K562 (cell line): ENCODE measurements around the gene RPLP2. TPM values are rescaled to one million over a fixed set of nuclear protein-coding genes. Genes with fewer than 3 reads are reported as not detected.

Source experiments
- CHD2 ChIP-seq: IDR thresholded peaks from 2 replicates; pipeline ENCODE4 v1.6.1; 2011; ENCODE audit warnings: low read depth, low read length
- IFI16 ChIP-seq: fragments of 250-450 bp; sonication (Bioruptor Pico); IDR thresholded peaks from 2 replicates; pipeline ENCODE4 v2.1.2; 2022; ENCODE audit warnings: mild to moderate bottlenecking, inconsistent platforms
- KDM1A ChIP-seq, 2 experiments: fragments of 450-650 bp; IDR thresholded peaks; 2 replicates each; pipeline ENCODE4 v1.6.1; 2016; ENCODE audit warnings: mild to moderate bottlenecking in 2 of 2
- MYNN ChIP-seq, 2 experiments: sonication (generic); formaldehyde crosslinking in 1 of 2; IDR thresholded peaks; 2 replicates each; pipeline versions ENCODE4 v1.5.0 to v1.6.1; 2016 to 2020; ENCODE audit warnings: antibody characterized with exemption in 1 of 2, missing genetic modification reagents in 1 of 2
- NUFIP1 ChIP-seq: fragments of 450-650 bp; IDR thresholded peaks from 2 replicates; pipeline ENCODE4 v1.6.1; 2018; ENCODE audit not compliant: partially characterized antibody
- POLR2AphosphoS2 ChIP-seq: IDR thresholded peaks from 2 replicates; pipeline ENCODE4 v1.6.1; 2012; ENCODE audit warnings: low read length, improper control_type of control experiment
- POLR2B ChIP-seq: fragments of 450-650 bp; IDR thresholded peaks from 2 replicates; pipeline ENCODE4 v1.6.1; 2018; ENCODE audit warnings: low read depth; ENCODE audit not compliant: partially characterized antibody
- RBFOX2 ChIP-seq: fragments of 200-400 bp; formaldehyde crosslinking; IDR thresholded peaks from 2 replicates; pipeline ENCODE4 v1.6.1; 2017; ENCODE audit warnings: low read depth, mild to moderate bottlenecking, low read length, moderate library complexity
- RBM34 ChIP-seq: fragments of 200-400 bp; formaldehyde crosslinking; IDR thresholded peaks from 2 replicates; pipeline ENCODE4 v1.6.1; 2018; ENCODE audit warnings: low read length, borderline replicate concordance; ENCODE audit not compliant: insufficient read depth
- THRAP3 ChIP-seq: fragments of 450-650 bp; IDR thresholded peaks from 2 replicates; pipeline ENCODE4 v1.6.1; 2016; ENCODE audit warnings: mild to moderate bottlenecking, inconsistent platforms, borderline replicate concordance
- ZFP1 ChIP-seq: fragments of 450-650 bp; formaldehyde crosslinking; IDR thresholded peaks from 2 replicates; pipeline ENCODE4 v1.4.0; 2020; ENCODE audit warnings: mild to moderate bottlenecking, mixed read lengths
- polyA plus RNA-seq, 8 experiments: library from polyadenylated mRNA; depleted of rRNA in 4 of 8; stranded (reverse) in 5 of 8; unstranded in 3 of 8; fragments of >200 nt; fragmentation: Nextera tagmentation in 2 of 8; fragmentation: Illumina TruSeq in 1 of 8; extraction: Ambion mirVana in 2 of 8; extraction: Trizol in 1 of 8; gene quantifications; 2 replicates each; pipeline versions ENCODE4 v1.2.1 to v1.2.3, GENCODE V29; 2011 to 2014; ENCODE audit warnings: inconsistent platforms in 1 of 8, missing spikeins in 1 of 8
- total RNA-seq, 7 experiments: library from RNA; depleted of rRNA in 6 of 7; stranded (reverse); fragments of >200 nt in 6 of 7; fragmentation: Illumina TruSeq in 2 of 7; extraction: Trizol in 2 of 7; gene quantifications; 2 replicates each; pipeline versions ENCODE4 v1.2.1 to v1.2.3, GENCODE V29; 2011 to 2021; ENCODE audit warnings: low replicate concordance in 1 of 7

RPLP2 gene
- total and polyA plus RNA-seq, 9 of the 15 experiments (the other 6 are each of a cell fraction or from before 2014, with no cell fraction given) = 528 to 3,807 (median 1,633) TPM

DNA sequence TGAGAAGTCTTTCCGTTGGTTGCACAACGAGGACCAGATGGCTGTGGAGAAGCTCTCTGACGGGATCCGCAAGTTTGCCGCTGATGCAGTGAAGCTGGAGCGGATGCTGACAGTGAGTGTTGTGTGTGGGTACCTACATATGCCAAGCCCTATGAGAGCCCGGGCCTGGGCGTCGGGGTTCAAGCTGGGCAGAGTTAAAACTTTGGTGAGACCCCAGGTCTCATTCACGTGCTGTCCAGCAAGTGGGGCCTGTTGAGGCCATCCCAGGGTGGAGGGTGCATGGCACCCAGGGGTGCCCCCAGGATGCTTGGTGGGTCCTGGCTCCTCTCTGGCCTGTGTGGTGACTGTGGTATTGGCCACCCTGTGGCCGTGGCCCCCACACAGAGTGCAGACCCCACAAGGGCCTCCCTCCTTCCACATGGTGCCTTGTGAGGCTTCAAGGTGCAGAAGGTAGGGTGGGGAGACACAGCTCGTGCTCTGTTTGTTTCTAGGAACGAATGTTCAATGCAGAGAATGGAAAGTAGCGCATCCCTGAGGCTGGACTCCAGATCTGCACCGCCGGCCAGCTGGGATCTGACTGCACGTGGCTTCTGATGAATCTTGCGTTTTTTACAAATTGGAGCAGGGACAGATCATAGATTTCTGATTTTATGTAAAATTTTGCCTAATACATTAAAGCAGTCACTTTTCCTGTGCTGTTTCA, 45.3 kb upstream of the RPLP2 start (continued):
- TF ChIP-seq MYNN (IDR thresholded peaks at IDR 0.05) (peak; percentile 69), MYNN (CRISPR knock-in tag; IDR thresholded peaks at IDR 0.05) (no peak), ZFP1 (CRISPR knock-in tag) (no peak), THRAP3 (no peak), POLR2AphosphoS2 (peak; percentile 26; the same call in 1 of the 2 replicates), RBM34 (no peak), POLR2B (peak; percentile 60), NUFIP1 (no peak), CHD2 (0 out of 2 replicates have a peak, but pooled peaks have one; percentile 47), KDM1A (IDR thresholded peaks at IDR 0.05) (no peak), RBFOX2 (peak; percentile 43), IFI16 (CRISPR knock-in tag) (no peak)
